GM21423 (cell line): ENCODE data around the gene KMT2B.

ENCODE experiments used
- ATAC-seq: cut with Tn5 transposase; IDR thresholded peaks from one replicate; pipeline ENCODE4 v1.9.1; 2021; ENCODE audit warnings: mild to moderate bottlenecking, moderate library complexity; ENCODE audit not compliant: unreplicated experiment

KMT2B gene

DNA sequence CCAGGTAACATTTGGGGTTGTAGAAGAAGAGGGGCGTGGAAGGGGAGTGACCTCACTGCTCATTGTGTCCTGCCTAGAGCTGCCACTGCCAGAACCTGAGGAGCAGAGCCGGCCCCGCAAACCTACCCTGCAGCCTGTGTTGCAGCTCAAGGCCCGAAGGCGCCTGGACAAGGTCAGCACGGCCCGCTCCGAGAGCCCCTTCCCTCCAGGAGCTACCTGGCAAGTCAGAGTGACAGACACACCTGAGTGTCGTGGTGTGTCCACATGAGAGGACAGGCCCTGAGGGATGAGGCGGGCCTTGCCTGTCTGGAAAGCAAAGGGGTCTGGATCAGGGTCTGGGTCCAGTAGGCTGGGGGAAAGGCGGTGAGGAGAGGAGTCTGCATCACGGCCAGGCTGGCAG, 6.8 kb downstream of the KMT2B start:
- no peak for ATAC-seq

- no peak for ATAC-seq
Observed at GRCh38 chr19:35725216-35725861, 7.5 kb downstream of the KMT2B start.

- ATAC-seq = no peak
Observed at GRCh38 chr19:35727053-35727955, 9.5 kb downstream of the KMT2B start.

- no peak for ATAC-seq
Observed at GRCh38 chr19:35727956-35728706, 10.3 kb downstream of the KMT2B start.

DNA sequence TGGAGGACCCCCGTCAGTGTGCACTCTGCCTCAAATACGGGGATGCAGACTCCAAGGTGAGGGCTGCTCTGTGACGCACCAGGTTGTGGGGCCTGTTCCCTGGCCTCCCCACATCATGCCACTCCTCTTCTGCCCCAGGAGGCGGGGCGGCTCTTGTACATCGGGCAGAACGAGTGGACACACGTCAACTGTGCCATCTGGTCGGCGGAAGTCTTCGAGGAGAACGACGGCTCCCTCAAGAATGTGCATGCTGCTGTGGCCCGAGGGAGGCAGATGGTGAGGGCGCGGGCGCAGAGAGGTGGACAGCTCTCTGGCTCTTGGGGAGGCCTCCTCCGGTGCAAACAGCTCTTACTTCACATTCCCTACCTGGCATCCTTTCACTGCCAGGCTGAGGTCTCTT, 11.2 kb downstream of the KMT2B start:
- no peak for ATAC-seq

DNA sequence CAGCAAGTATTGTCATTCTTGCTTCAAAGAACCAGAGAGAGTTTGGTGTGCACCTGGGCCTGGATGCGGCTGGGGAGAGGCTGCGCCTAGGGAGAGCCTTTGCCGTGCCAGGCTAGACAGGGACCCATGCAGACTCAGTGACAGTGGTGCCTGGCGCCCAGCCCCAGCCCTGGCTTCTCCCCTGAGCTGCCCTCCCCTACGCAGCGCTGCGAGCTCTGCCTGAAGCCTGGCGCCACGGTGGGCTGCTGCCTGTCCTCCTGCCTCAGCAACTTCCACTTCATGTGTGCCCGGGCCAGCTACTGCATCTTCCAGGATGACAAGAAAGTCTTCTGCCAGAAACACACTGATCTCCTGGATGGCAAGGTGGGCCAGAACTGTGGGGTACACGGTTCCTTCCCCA, 12.0 kb downstream of the KMT2B start:
- ATAC-seq = no peak

DNA sequence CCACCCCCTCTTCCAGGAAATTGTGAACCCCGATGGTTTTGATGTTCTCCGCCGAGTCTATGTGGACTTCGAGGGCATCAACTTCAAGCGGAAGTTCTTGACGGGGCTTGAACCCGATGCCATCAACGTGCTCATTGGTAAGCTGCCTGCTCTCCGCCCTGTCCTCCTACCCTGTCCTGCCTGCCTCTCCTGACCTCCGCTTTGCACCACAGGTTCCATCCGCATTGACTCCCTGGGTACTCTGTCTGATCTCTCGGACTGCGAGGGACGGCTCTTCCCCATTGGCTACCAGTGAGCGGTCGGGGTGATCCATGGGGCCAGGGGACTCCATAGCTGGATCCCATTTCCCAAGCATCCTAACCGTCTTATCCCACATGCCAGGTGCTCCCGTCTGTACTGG, 12.5 kb downstream of the KMT2B start:
- ATAC-seq = no peak

DNA sequence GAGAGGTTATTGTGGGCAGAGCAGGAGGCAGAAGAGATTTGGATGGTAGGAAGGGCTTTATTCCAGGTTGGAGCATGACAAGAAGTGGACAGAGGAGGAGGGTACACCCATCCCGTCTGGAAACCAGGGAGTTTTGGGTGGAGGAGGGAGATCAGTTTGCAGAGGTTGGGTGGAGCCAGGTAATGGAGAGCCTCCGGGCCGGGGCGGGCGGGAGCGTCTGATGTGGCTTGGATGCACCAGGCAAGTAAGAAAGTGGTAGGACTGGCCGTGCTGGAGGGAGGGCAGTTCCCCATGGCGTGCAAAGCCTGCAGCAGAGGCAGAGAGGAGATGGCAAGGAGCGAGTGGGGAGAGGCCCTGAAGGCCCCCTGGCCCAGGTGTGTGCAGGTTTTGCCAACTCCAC, 13.6 kb downstream of the KMT2B start:
- ATAC-seq = no peak

GRCh38 chr19:35731779-35732405, 14.1 kb downstream of the KMT2B start:
- ATAC-seq = no peak

GRCh38 chr19:35732540-35733179, 14.9 kb downstream of the KMT2B start:
- no peak for ATAC-seq

- ATAC-seq = no peak
Observed at GRCh38 chr19:35733180-35734125, 15.7 kb downstream of the KMT2B start.

DNA sequence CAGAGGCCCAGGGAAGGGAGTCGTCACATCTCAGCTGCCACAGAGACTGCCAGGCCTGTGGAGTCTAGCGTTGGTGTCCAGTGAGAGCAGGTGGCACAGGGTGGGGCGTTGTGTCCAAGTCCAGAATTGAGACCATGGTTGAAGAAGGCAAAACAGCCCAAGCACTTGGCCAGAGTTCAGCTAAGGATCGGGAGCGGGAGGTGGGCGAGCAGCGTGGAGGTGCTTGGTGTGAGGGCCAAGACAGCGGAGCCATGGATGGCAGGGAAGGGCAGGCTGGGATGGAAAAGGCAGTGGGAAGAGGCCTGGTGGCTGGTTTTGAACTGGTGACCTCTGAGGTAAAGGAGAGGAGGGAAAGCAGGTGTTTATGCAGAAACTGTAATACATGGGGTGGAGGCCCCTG, 16.5 kb downstream of the KMT2B start:
- ATAC-seq = no peak

- no peak for ATAC-seq
Observed at GRCh38 chr19:35734889-35735288, 17.1 kb downstream of the KMT2B start.

- no peak for ATAC-seq
Observed at GRCh38 chr19:35736913-35737886, 19.4 kb downstream of the KMT2B start.

DNA sequence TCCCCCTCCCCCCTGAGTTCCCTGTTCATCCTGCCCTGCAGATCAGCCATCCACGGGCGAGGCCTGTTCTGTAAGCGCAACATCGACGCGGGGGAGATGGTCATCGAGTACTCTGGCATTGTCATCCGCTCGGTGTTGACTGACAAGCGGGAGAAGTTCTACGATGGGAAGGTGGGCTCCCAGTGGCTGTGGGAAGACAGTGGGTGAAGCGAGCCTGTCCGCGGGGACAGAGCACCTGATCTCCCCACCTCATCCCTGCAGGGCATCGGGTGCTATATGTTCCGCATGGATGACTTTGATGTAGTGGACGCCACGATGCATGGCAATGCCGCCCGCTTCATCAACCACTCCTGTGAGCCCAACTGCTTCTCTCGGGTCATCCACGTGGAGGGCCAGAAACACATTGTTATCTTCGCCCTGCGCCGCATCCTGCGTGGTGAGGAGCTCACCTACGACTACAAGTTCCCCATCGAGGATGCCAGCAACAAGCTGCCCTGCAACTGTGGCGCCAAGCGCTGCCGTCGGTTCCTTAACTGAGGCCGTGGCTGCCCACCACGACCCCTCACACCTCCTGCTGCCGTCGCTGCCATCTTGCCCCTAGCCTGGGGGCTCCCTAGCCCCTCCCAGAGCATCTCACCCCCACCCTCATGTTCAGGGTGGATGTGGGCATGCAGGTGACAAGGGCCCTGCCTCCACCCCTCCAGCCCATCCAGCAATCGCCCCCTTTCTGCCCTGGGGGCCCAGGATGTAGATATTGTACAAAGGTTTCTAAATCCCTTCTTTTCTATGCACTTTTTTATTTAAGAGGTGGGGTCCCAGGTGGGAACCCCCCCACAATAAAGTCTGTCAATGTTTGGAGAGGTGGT, 20.5 kb downstream of the KMT2B start:
- no peak for ATAC-seq

DNA sequence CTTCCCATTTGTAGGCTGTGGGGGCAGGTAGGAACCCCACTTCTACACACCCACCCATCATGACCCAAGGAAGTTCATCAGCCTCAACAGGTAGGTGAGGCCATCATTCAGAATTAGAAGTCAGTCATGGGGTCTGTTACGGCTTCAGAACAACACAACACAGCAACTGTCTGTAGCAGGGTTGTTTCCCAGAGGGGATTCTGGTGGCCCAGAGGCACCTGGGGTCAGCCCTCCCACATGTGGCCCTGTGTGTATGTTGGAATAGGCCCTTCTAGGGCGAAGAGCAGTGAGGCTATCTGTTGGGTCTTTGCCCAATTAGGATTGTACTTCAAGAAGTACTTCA, 21.1 kb downstream of the KMT2B start:
- ATAC-seq = no peak

- no peak for ATAC-seq
Observed at GRCh38 chr19:35739275-35740107, 21.7 kb downstream of the KMT2B start.
